Astrocyte of the spinal cord (primary cell): ENCODE data around the gene MLIP.

Experiments used
- DNase-seq: peaks from one replicate; pipeline ENCODE4 v3.0.0; 2011; ENCODE audit warnings: low read depth, low spot score
- H3K4me3 ChIP-seq: 2 replicates; pipeline ENCODE4 v1.5.1; 2011; ENCODE audit warnings: low read depth, mild to moderate bottlenecking, low read length, moderate library complexity
- CTCF ChIP-seq: IDR thresholded peaks from 2 replicates; pipeline ENCODE4 v1.5.1; 2012; ENCODE audit warnings: low read depth, mild to moderate bottlenecking, low read length, inconsistent platforms
- in situ Hi-C: cut with HindIII; loops from 2 replicates; pipeline ENCODE4 v1.10.0; 2017; ENCODE audit warnings: low sequenced_read_pairs

The MLIP gene

GRCh38 chr6:54100411-54101006 is 10.7 kb upstream of the MLIP start:
- H3K4me3 ChIP-seq = no peak overlapping the region
- in situ Hi-C loops = no loop called here
- no peak for TF ChIP-seq CTCF
- DNase-seq = no peak

GRCh38 chr6:54102238-54102637 is 9.0 kb upstream of the MLIP start:
- no peak for DNase-seq
- H3K4me3 ChIP-seq = no peak overlapping the region
- no peak for TF ChIP-seq CTCF
- in situ Hi-C loops = no loop called here

- DNase-seq = no peak
- H3K4me3 ChIP-seq = no peak overlapping the region
- in situ Hi-C loops = no loop called here
- no peak for TF ChIP-seq CTCF
Measured at GRCh38 chr6:54103497-54103896, 7.7 kb upstream of the MLIP start.

- no peak for DNase-seq
- H3K4me3 ChIP-seq = no peak overlapping the region
- in situ Hi-C loops = no loop called here
- TF ChIP-seq CTCF = no peak
Measured at GRCh38 chr6:54106727-54107126, 4.5 kb upstream of the MLIP start.

GRCh38 chr6:54107470-54108090 is 3.7 kb upstream of the MLIP start:
- TF ChIP-seq CTCF = no peak
- no peak for DNase-seq
- H3K4me3 ChIP-seq = no peak overlapping the region
- in situ Hi-C loops = no loop called here

GRCh38 chr6:54108271-54108670 is 3.0 kb upstream of the MLIP start:
- TF ChIP-seq CTCF = no peak
- in situ Hi-C loops = no loop called here

More at GRCh38 chr6:54108271-54108670, 3.0 kb upstream of the MLIP start:
- H3K4me3 ChIP-seq = no peak overlapping the region
- no peak for DNase-seq
